Measurements from ENCODE around the gene HOXC10. TPM values are rescaled to one million over a fixed set of nuclear protein-coding genes. Genes with fewer than 3 reads are reported as not detected.

Gene HOXC10
- total and polyA plus RNA-seq, 4 donors, result 0.18 TPM; not detected in 3

GRCh38 chr12:53975064-53975471, 9.9 kb upstream of the HOXC10 start:
- H3K4me3 ChIP-seq, result no peak overlapping the region
- H3K36me3 ChIP-seq (ENCODE audit: control insufficient read depth in 4 of 4, insufficient read depth in 4 of 4, low read length in 4 of 4), result no peaks in the 10 kb centered on the region
- no peak overlapping the region for H3K9ac ChIP-seq (ENCODE audit: insufficient read depth in 1 of 2, low read length in 2 of 2)
- no peak for ATAC-seq (ENCODE audit: insufficient read depth, low FRiP score)
- TF ChIP-seq CTCF (IDR thresholded peaks at IDR 0.05; ENCODE audit: control extremely low read depth, extremely low read depth), result no peak
- no peak for DNase-seq
- no peak overlapping the region for H3K27ac ChIP-seq (ENCODE audit: low read depth in 1 of 2, low read length in 1 of 2)
- H3K27me3 ChIP-seq (ENCODE audit: control insufficient read depth in 3 of 3, insufficient read depth in 3 of 3, low read length in 2 of 3), result peaks cover 43 to 98% (median 86%) of the 10 kb centered on the region in 3 donors
- peaks cover 0 to 16% (median 4%) of the 10 kb centered on the region in 5 donors for H3K4me1 ChIP-seq (ENCODE audit: control insufficient read depth in 5 of 5, insufficient read depth in 5 of 5, low read length in 5 of 5)
- 2 to 5% methylated on average over 16 to 25 of the region's 25 CpGs for WGBS, 2 donors
- H3K9me3 ChIP-seq (ENCODE audit: control insufficient read depth in 4 of 4, insufficient read depth in 3 of 4, low read length in 3 of 4), result peaks cover 0 to 23% (median 0%) of the 10 kb centered on the region in 4 donors

- ATAC-seq (ENCODE audit: insufficient read depth, low FRiP score) (no peak), DNase-seq (no peak)
- H3K4me3 ChIP-seq, result no peak overlapping the region
- H3K36me3 ChIP-seq (ENCODE audit: control insufficient read depth in 4 of 4, insufficient read depth in 4 of 4, low read length in 4 of 4), result no peaks in the 10 kb centered on the region
- no peak overlapping the region for H3K27ac ChIP-seq (ENCODE audit: low read depth in 1 of 2, low read length in 1 of 2)
- peaks cover 0 to 16% (median 4%) of the 10 kb centered on the region in 5 donors for H3K4me1 ChIP-seq (ENCODE audit: control insufficient read depth in 5 of 5, insufficient read depth in 5 of 5, low read length in 5 of 5)
- WGBS, 2 donors, result 8 to 10% methylated on average over 31 of the region's 31 CpGs
- H3K9me3 ChIP-seq (ENCODE audit: control insufficient read depth in 4 of 4, insufficient read depth in 3 of 4, low read length in 3 of 4), result peaks cover 0 to 23% (median 0%) of the 10 kb centered on the region in 4 donors
- H3K9ac ChIP-seq (ENCODE audit: insufficient read depth in 1 of 2, low read length in 2 of 2), result no peak overlapping the region
- peaks cover 42 to 98% (median 86%) of the 10 kb centered on the region in 3 donors for H3K27me3 ChIP-seq (ENCODE audit: control insufficient read depth in 3 of 3, insufficient read depth in 3 of 3, low read length in 2 of 3)
- no peak for TF ChIP-seq CTCF (IDR thresholded peaks at IDR 0.05; ENCODE audit: control extremely low read depth, extremely low read depth)
Measured at GRCh38 chr12:53975479-53976152, 9.3 kb upstream of the HOXC10 start.

- Histone ChIP-seq H3K9me3 (ENCODE audit: control insufficient read depth in 4 of 4, insufficient read depth in 3 of 4, low read length in 3 of 4) (peaks cover 0 to 21% (median 0%) of the 10 kb centered on the region in 4 donors), H3K4me3 (no peak overlapping the region), H3K4me1 (ENCODE audit: control insufficient read depth in 5 of 5, insufficient read depth in 5 of 5, low read length in 5 of 5) (peaks cover 0 to 15% (median 4%) of the 10 kb centered on the region in 5 donors), H3K9ac (ENCODE audit: insufficient read depth in 1 of 2, low read length in 2 of 2) (no peak overlapping the region), H3K36me3 (ENCODE audit: control insufficient read depth in 4 of 4, insufficient read depth in 4 of 4, low read length in 4 of 4) (no peaks in the 10 kb centered on the region), H3K27me3 (ENCODE audit: control insufficient read depth in 3 of 3, insufficient read depth in 3 of 3, low read length in 2 of 3) (peaks cover 38 to 98% (median 86%) of the 10 kb centered on the region in 3 donors), H3K27ac (ENCODE audit: low read depth in 1 of 2, low read length in 1 of 2) (no peak overlapping the region)
- no peak for ATAC-seq (ENCODE audit: insufficient read depth, low FRiP score)
- DNase-seq, result peak; percentile 47 to 74 (median 69)
- TF ChIP-seq CTCF (IDR thresholded peaks at IDR 0.05; ENCODE audit: control extremely low read depth, extremely low read depth), result no peak
- 17 to 18% methylated on average over 21 of the region's 21 CpGs for WGBS, 2 donors
Measured at GRCh38 chr12:53976172-53976822, 8.6 kb upstream of the HOXC10 start.

All from lung (tissue), 12 donors.